ENCODE results near the gene TTBK1. TPM values are rescaled to one million over a fixed set of nuclear protein-coding genes. Genes with fewer than 3 reads are reported as not detected.

Gene TTBK1
- total and polyA plus RNA-seq, 10 of the 15 experiments (the other 5 are each of a cell fraction or from before 2014, with no cell fraction given) = 0.05 to 0.27 TPM; not detected in 8

DNA sequence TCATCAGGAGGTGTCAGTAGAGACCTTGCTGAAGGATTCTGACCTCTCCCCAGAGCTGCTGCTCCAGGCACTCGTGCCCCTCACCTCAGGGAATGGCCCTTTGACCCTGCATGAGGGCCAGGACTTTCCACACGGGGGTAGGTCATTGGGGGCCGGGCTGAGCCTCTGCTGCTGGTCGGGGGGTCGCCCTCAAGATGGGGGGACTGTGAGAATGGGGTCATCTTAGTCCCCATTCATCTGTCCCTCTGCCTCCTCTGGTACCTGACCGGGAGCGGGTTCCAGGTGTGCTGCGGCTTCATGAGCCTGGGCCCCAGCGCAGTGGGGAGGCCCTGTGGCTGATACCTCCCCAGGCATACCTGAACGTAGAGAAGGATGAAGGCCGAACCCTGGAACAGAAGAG is 29.9 kb upstream of the TTBK1 start:
- peaks cover 0 to 1% of the 10 kb centered on the region in 2 experiments; a peak in 2 of 4 replicates for H3K36me3 ChIP-seq (ENCODE audit: control insufficient read depth in 2 of 2, insufficient read depth in 2 of 2, low read length in 1 of 2)
- POLR2A ChIA-PET = interaction anchor here (0.6 to 1.4 kb wide), 2 partner anchors 10 to 465 kb away, joined by 4 to 5 read pairs; no protein-coding TSS in a partner anchor
- no peaks in the 10 kb centered on the region for H3K79me2 ChIP-seq (ENCODE audit: control insufficient read depth, insufficient read depth, low read length)
- intact Hi-C loops (cut with micrococcal nuclease; ENCODE audit: unreplicated experiment) = no loop called here
- no peak overlapping the region for H3K9ac ChIP-seq (ENCODE audit: control insufficient read depth, insufficient read depth, low read length)
- H3K27ac ChIP-seq (ENCODE audit: control insufficient read depth, insufficient read depth) = no peak overlapping the region
- WGBS (ENCODE audit: insufficient coverage, insufficient replicate concordance, low lambda C conversion rate, missing lambda C conversion rate) = 91% methylated on average over 11 of the region's 11 CpGs
- no peak overlapping the region for H3K4me3 ChIP-seq
- CTCF ChIA-PET = interaction anchor here (0.6 to 1.3 kb wide), 5 partner anchors 9 to 313 kb away, joined by 3 to 5 read pairs (median 4); partner anchors contain the start of gene LRRC73
- RAD21 ChIA-PET (ENCODE audit: unreplicated experiment) = no interaction called here
- in situ Hi-C loops (cut with MboI) = no loop called here
- DNase-seq (ENCODE audit: low read depth, low spot score) (no peak), FAIRE-seq (no peak), ATAC-seq (no peak)
- H3K9me3 ChIP-seq (replicated peaks; ENCODE audit: control insufficient read depth, insufficient read depth, low read length) = no peaks in the 10 kb centered on the region
- H3K27me3 ChIP-seq (replicated peaks in 1 of 2; ENCODE audit: control insufficient read depth in 2 of 2, insufficient read depth in 2 of 2, low read length in 1 of 2) = no peaks in the 10 kb centered on the region
- no peak overlapping the region for H3K4me2 ChIP-seq (ENCODE audit: control insufficient read depth, insufficient read depth)
- H3K4me1 ChIP-seq (ENCODE audit: control insufficient read depth, insufficient read depth, low read length) = no peaks in the 10 kb centered on the region
- SMC1A ChIA-PET (ENCODE audit: uncharacterized antibody, unreplicated experiment) = no interaction called here
- H4K20me1 ChIP-seq (ENCODE audit: control insufficient read depth, insufficient read depth) = no peaks in the 10 kb centered on the region
- BruUV-seq (replicated peaks) = no TSS peak
- H2AFZ ChIP-seq (ENCODE audit: control insufficient read depth, low read depth, low read length) = no peak overlapping the region
- no peak for TF ChIP-seq ZNF207 (IDR thresholded peaks at IDR 0.05; ENCODE audit: borderline replicate concordance)
- no peak for TF ChIP-seq EED (IDR thresholded peaks at IDR 0.05; ENCODE audit: low read depth)
- TF ChIP-seq, protein P1, sequence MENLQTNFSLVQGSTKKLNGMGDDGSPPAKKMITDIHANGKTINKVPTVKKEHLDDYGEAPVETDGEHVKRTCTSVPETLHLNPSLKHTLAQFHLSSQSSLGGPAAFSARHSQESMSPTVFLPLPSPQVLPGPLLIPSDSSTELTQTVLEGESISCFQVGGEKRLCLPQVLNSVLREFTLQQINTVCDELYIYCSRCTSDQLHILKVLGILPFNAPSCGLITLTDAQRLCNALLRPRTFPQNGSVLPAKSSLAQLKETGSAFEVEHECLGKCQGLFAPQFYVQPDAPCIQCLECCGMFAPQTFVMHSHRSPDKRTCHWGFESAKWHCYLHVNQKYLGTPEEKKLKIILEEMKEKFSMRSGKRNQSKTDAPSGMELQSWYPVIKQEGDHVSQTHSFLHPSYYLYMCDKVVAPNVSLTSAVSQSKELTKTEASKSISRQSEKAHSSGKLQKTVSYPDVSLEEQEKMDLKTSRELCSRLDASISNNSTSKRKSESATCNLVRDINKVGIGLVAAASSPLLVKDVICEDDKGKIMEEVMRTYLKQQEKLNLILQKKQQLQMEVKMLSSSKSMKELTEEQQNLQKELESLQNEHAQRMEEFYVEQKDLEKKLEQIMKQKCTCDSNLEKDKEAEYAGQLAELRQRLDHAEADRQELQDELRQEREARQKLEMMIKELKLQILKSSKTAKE (IDR thresholded peaks at IDR 0.05; ENCODE audit: low read depth, poor library complexity, severe bottlenecking) = no peak
- TF ChIP-seq ASH2L (IDR thresholded peaks at IDR 0.05; ENCODE audit: borderline replicate concordance, low read depth) = no peak
- TF ChIP-seq, protein P2, sequence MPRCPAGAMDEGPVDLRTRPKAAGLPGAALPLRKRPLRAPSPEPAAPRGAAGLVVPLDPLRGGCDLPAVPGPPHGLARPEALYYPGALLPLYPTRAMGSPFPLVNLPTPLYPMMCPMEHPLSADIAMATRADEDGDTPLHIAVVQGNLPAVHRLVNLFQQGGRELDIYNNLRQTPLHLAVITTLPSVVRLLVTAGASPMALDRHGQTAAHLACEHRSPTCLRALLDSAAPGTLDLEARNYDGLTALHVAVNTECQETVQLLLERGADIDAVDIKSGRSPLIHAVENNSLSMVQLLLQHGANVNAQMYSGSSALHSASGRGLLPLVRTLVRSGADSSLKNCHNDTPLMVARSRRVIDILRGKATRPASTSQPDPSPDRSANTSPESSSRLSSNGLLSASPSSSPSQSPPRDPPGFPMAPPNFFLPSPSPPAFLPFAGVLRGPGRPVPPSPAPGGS (IDR thresholded peaks at IDR 0.05; ENCODE audit: borderline replicate concordance, insufficient read depth, low read depth, low read length, poor library complexity, severe bottlenecking) = no peak
- TF ChIP-seq, protein P3, sequence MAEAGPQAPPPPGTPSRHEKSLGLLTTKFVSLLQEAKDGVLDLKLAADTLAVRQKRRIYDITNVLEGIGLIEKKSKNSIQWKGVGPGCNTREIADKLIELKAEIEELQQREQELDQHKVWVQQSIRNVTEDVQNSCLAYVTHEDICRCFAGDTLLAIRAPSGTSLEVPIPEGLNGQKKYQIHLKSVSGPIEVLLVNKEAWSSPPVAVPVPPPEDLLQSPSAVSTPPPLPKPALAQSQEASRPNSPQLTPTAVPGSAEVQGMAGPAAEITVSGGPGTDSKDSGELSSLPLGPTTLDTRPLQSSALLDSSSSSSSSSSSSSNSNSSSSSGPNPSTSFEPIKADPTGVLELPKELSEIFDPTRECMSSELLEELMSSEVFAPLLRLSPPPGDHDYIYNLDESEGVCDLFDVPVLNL (IDR thresholded peaks at IDR 0.05; ENCODE audit: low read depth, low read length) = no peak
- TF ChIP-seq HDAC2 (IDR thresholded peaks at IDR 0.05) = no peak
- no peak for TF ChIP-seq JUNB (IDR thresholded peaks at IDR 0.05)
- no peak for TF ChIP-seq TCF7 (IDR thresholded peaks at IDR 0.05; ENCODE audit: borderline replicate concordance)
- no peak for TF ChIP-seq YBX1 (IDR thresholded peaks at IDR 0.05)
- TF ChIP-seq CREB1 (IDR thresholded peaks at IDR 0.05; ENCODE audit: low read depth) = no peak
- TF ChIP-seq SREBF2 (IDR thresholded peaks at IDR 0.05; ENCODE audit: low read length) = no peak
- no peak for TF ChIP-seq EZH2 (IDR thresholded peaks at IDR 0.05; ENCODE audit: borderline replicate concordance, control insufficient read depth, low read depth, low read length)
- TF ChIP-seq, protein P4, sequence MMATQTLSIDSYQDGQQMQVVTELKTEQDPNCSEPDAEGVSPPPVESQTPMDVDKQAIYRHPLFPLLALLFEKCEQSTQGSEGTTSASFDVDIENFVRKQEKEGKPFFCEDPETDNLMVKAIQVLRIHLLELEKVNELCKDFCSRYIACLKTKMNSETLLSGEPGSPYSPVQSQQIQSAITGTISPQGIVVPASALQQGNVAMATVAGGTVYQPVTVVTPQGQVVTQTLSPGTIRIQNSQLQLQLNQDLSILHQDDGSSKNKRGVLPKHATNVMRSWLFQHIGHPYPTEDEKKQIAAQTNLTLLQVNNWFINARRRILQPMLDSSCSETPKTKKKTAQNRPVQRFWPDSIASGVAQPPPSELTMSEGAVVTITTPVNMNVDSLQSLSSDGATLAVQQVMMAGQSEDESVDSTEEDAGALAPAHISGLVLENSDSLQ (IDR thresholded peaks at IDR 0.05) = no peak
- TF ChIP-seq, protein P5, sequence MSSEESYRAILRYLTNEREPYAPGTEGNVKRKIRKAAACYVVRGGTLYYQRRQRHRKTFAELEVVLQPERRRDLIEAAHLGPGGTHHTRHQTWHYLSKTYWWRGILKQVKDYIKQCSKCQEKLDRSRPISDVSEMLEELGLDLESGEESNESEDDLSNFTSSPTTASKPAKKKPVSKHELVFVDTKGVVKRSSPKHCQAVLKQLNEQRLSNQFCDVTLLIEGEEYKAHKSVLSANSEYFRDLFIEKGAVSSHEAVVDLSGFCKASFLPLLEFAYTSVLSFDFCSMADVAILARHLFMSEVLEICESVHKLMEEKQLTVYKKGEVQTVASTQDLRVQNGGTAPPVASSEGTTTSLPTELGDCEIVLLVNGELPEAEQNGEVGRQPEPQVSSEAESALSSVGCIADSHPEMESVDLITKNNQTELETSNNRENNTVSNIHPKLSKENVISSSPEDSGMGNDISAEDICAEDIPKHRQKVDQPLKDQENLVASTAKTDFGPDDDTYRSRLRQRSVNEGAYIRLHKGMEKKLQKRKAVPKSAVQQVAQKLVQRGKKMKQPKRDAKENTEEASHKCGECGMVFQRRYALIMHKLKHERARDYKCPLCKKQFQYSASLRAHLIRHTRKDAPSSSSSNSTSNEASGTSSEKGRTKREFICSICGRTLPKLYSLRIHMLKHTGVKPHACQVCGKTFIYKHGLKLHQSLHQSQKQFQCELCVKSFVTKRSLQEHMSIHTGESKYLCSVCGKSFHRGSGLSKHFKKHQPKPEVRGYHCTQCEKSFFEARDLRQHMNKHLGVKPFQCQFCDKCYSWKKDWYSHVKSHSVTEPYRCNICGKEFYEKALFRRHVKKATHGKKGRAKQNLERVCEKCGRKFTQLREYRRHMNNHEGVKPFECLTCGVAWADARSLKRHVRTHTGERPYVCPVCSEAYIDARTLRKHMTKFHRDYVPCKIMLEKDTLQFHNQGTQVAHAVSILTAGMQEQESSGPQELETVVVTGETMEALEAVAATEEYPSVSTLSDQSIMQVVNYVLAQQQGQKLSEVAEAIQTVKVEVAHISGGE (CRISPR knock-in tag; IDR thresholded peaks at IDR 0.05) = no peak
- TF ChIP-seq BHLHE40 (IDR thresholded peaks at IDR 0.05; ENCODE audit: borderline replicate concordance in 1 of 2, low read depth in 2 of 2, low read length in 1 of 2) = no peak

Data from GM12878 (cell line).